HG02571 (cell line): ENCODE data around the gene GCNA.
"Not testable (repeated sequence)": the region's sequence is repeated elsewhere in the genome, so short reads cannot be mapped to it uniquely, and the experiment has no call there.

ENCODE experiments used
- ATAC-seq: cut with Tn5 transposase; IDR thresholded peaks from one replicate; pipeline ENCODE4 v1.9.1; 2021; ENCODE audit warnings: mild to moderate bottlenecking, moderate library complexity; ENCODE audit not compliant: unreplicated experiment

Gene GCNA

DNA sequence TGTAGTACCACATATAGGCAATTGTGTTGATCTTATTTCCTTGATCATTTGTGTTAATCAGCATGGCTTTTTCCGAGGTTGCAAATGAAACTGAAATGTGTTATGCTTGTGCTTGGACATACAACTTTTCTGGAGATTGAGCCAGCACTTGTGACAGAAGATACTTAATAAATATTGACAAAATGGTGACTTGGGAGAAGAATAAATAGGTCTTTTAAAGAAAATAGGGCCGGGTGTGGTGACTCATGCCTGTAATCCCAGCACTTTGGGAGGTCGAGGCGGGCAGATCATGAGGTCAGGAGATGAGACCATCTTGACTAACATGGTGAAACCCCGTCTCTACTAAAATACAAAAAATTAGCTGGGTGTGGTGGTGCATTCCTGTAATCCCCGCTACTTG lies 18.5 kb upstream of the GCNA start:
- ATAC-seq = not testable (repeated sequence)

DNA sequence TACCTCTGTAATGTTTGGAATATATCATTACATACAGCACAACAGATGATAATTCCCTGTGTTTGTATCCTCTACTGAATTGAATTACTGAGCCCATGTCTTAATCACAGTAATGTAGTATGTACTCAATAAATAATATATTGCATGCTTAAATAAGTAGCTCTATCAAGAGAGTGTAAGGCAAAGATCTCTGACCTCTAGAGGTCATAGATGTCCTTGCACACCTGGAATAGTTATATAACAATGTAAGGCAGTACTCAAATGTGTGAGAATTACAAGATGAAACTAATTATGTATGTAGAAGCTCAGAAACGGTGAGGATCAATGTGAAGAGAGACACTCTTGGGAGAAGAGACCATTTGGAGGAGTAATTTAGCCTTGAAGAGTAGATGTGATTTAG lies 14.3 kb upstream of the GCNA start:
- ATAC-seq = no peak

DNA sequence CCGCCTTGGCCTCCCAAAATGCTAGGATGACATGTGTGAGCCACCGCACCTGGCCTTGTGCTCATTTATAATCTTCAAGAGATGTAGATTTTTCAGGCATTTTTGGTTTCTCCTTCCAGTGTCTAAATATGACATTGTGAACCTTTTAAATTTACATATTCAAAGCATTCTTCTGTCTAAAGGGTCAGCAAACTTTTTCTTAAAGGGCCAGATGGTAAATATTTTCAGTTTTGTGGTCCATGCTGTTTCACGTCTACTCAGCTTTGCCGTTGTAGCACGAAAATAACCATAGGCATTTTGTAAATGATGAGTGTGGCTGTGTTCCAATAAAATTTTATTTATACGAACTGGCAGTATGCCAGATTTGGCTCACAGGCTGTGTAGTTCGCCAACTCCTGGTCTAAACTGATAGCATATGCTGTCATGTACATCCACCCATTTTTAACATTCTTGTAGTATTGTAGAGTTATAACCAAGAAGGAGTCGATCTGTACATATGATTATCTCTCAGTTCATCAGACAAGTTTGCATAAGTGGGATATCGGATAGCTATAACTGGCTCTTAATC lies 12.7 kb upstream of the GCNA start:
- no peak for ATAC-seq

DNA sequence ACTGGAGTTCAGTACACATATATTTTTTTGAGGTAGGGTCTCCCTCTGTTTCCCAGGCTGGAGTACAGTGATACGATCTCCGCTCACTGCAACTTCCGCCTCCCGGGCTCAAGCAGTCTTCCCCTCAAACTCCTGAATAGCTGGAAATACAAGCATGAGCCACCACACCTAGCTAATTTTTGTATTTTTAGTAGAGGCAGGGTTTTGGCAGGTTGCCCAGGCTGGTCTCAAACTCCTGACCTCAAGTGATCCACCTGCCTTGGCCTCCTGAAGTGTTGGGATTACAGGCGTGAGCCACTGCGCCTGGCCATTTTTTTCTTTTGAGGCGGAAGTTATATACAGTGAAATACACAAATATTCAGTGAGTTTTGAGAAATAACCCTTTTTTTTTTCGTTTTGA lies 6.8 kb upstream of the GCNA start:
- not testable (repeated sequence) for ATAC-seq

DNA sequence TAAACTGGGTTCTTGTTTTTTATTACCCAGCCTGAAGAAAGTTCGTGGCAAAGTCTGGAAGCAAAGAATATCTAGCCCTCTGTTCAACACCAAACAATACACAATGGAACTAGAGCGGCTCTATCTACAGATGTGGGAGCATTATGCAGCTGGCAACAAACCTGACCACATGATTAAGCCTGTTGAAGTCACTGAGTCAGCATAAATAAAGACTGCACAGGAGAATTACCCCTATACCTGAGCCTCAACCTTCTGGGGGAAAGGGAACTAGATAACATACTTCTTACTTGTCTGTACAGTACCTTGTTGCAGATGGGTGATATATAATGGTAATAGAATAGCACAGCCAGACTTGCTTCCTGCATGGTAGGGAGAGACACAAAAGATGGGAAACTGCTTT lies 4.6 kb upstream of the GCNA start:
- no peak for ATAC-seq

DNA sequence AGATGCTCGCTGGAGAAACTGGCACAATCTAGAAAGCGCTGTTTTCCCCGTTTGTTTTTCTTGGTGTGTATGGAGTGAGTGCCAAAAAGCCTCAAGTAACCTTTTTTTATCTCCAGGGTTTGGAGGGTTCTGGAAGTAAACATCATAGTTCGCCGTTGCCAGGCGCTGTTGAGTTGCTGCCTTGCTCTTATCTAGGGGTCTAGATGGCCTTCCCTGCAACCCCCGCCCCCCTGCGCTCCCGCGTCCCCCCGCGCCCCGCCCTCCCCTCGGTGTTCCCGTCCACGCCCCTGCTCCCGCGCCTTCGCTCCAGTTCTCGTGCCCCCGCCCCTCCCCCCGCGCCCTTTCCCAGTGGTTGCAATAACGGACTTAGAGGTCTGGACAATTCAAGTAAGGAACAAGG lies 555 bp upstream of the GCNA start:
- ATAC-seq = no peak

DNA sequence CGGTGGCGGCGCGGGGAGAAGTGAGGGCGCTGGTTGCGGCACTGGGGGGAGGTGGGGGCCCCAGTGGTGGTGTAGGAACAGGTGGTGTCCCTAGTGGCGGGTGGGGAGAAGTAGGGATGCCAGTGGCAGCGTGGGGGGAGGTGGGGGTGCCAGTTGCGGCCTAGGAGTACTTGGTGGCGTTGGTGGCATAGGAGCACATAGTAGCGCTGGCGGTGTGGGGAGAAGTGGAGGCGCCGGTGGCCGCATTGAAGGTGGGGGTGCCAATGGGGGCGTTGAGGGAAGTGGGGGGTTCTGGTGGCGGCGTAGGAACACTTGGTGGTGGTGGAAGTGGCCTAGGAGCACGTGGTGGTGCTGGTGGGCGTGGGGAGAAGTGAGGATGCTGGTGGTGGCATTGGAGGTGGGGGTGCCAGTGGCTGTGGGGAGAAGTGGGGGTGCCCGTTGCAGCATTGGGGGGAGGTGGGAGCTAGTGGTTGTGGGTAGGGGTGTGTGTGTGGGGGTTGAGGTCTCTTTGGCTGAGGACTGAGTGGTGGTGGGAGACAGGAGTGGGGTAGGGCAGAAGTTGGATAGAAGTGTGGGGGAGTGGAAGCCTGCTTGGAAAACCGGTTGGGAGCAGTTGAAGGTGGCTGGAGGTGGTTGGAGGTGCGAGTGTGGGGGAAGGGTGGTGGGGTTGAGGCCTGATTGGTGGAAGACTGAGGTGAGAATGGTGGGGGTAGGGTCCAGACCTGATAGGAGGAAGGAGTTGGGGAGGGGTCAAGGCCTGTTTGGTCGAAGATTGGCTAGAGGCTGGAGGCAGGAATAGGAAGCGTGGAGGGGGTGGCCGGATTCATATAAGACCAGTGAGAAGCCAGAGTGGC lies 1.1 kb downstream of the GCNA start:
- ATAC-seq = no peak

DNA sequence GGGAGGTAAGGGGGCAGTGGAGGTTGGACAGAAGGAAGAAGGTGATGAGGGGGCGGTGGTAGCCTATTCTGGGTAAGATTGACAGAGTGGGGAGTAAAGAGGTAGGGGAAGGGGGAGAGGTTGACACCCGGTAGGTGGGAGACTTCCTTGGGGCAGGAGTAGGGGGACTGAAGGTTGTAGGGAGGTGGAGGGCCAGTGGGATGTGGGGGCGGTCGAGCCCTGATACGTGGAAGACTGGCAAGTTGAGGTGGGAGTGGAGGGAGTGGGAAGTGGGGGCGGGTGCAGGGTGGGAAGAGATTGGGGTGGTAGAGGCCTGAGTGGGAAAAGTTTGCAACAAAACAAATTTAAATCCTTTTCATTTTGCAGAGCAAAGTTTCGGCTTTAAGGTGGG lies 1.7 kb downstream of the GCNA start:
- no peak for ATAC-seq

DNA sequence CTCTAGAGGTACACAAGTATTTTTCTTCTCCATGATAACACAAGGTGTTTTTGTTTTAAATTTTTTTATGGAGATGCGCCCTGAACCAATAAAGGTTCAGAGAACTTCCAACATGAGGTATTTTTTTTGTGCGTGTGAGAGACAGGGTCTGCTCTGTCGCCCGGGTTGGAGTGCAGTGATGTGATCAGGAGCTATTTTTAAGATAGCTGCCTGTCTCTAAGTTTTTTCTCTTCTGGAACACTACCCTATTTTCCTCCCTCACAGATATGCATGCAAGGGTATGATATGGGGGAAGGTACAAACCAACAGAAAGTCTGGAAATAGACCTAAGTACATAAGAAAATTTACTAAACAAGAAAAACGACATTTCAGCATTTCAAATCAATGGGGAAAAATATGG lies 3.0 kb downstream of the GCNA start:
- ATAC-seq = no peak

DNA sequence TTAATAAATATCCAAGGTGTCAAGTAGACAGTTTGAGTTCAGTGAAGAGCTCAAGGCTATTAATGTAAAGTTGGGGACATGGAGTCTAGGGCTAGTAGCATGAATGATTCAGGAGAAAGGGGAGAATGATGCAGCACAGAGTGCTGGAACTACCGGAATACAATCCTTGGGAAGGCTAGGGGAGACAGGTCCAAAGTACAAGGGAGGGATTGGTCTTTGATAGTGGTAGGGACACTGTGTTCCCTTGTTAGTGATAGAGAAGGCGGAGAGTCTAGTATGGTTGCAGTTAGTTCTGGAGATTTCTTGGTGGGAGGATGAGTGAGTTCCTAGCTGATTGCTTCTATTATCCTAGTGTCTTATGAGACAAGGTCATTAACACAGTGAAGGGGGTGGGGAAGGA lies 8.7 kb downstream of the GCNA start:
- ATAC-seq = no peak

DNA sequence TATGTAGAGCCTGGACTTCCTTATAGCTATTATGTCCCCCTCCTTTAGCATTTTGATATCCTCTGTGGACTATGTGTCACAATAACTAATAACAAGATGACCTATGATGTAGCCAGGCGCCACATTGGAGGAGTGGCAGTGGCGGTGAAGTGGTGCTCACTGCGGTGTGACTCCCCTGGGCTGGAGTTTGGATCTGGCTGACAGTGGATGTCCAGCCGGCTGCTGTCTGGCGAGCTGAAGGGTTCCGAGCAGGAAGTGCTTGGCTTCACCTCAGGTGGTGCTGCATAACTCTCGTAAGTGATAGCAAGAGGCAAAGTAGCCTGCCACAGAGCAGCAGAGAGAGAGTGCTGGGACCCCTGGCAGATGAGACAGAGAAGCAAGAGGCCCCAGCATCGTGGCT lies 15.0 kb downstream of the GCNA start:
- ATAC-seq = not testable (repeated sequence)

DNA sequence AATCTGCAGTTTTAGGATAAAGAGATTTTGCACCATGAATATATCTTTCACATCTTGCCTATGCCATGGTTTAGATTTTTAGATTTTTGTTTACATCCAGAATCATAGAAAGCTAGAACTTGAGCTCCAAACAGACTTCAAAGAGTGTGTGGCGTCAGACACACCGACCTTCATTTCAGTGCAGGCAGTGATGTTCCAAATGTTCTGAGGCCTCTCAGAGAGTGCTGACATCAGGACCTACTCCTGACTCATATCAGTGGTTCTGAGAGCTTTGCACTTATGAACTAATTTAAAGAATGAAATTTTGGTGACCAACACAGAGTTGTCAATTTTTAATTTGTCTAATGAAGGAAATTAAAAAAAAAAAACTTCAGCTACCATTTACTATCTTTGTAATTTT lies 21.7 kb downstream of the GCNA start:
- ATAC-seq = no peak

DNA sequence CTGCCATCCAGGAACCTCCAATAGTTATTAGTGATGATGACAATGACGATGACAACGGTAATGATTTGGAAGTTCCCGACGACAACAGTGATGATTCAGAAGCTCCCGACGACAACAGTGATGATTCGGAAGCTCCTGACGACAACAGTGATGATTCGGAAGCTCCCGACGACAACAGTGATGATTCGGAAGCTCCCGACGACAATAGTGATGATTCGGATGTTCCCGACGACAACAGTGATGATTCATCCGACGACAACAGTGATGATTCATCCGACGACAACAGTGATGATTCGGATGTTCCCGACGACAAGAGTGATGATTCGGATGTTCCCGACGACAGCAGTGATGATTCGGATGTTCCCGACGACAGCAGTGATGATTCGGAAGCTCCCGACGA lies 25.4 kb downstream of the GCNA start:
- no peak for ATAC-seq

DNA sequence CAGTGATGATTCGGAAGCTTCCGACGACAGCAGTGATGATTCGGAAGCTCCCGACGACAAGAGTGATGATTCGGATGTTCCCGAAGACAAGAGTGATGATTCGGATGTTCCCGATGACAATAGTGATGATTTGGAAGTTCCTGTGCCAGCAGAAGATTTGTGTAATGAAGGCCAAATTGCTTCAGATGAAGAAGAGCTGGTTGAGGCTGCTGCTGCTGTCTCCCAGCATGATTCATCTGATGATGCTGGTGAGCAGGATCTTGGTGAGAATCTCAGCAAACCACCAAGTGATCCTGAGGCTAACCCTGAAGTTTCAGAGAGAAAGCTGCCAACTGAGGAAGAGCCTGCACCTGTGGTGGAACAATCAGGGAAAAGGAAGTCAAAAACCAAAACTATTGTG lies 25.9 kb downstream of the GCNA start:
- no peak for ATAC-seq

DNA sequence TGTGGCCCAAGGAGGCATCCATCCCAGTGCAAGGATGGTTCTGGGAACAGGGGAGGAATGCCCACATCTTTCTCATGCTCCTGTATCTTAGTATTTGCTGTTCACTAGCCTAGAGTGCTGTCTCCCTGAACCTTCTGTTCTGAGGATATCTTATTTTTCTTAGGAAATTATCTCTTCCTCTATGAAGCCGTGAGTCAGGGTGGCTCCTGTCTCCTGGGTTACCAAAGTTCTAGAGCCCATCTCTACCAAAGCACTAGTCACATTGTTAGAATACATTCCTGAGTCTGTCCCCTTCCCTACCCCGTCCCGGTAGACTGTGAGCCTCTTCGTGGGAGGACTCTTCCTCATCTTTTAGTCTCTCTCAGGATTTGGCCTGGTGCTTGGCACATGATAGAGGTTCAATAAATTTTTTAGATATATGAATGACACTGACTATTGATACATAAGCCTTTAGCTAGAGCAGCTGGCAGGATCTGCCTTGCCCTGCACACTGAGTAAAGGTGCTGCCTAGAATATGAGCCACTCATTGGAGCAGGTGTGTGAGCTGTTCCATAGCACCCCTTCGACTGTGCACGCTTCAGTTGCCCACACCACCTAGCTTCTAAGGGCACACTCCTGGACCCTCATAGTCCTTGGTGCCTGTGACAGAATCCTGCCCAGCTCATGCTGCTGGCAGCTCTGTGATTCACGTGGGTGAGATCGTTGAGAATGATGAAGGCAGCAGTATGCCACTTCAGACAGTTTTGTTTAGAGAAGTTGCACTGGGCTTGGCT lies 26.7 kb downstream of the GCNA start:
- no peak for ATAC-seq

DNA sequence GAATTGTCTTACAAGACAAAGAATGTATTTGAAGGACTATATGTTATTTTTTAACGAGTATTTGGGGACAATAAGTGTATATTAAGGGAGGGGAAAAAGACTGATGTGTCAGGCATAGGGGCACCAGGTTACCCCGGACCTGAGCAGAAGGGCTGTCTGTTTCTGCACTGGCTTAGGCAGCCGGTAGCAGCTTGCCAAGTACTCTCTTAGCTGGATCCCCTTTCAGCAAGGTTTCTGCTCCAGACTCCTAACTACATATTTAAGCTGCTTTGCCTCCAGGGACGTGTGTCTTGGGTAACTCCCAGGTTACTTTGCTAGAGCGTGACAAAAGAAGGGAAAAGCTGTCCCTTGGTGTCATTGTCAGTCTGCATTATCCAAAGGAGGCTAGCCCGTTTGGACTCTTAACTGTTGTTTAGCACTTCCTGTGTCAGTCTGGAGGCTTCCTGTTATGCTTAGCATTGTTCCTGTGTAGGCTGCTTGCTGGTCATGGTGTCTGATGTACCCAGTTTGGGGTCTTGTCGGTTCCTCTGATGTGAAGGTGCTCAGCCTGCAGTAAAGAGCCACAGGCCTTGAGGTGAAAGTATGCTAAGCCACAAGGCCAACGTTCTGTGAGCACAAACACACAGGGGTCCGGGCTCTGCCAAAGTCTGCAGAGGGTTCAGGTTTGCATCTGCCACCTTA lies 28.4 kb downstream of the GCNA start:
- ATAC-seq = no peak

DNA sequence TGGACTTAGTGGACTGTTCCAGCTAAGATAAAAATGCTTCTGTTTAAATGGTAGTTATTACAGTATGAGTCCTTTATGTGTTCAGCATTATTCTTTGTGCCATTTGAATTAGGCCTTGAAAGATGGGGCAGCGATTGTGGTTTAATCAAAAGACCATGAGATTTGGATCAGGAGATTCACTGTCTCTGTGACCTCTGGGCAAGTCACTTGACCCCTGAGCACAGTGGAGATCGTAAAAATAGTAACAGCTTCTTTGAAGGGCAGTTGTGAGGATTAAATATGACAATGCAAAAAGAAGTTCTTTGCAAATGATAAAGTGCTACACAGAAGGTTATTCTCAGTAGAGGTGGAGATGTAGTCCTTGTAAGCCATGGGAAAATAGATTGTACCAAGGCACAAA lies 29.3 kb downstream of the GCNA start:
- ATAC-seq = no peak

DNA sequence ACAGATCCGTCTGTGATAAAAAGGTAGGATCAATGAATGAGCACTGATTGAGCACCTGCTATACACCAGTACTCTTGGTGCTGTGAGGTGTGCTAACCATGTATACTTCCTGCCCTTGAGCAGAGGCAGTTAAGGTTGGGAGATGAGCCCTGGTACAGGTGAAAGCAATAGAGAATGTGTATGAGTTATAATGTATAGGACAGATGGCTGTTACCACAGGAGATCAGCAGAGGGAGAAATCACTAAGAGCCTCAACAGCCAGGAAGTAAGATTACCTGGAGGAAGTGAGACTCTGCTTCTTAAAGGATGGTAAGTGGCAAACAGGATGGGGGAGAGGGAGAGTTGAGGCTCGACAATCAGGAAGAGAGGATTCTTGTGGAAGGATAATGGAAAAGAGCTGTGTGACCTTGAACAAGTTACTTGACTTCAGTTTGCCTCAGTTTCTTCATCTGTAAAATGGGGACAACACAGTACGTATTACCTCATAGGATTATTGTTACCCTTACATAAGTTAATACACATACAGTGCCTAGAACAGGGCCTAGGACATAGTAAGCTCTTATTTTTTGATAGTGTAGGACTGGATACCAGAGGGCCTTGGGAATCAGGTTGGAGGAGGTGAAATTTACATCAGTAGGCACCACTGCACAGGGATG lies 31.0 kb downstream of the GCNA start:
- no peak for ATAC-seq

DNA sequence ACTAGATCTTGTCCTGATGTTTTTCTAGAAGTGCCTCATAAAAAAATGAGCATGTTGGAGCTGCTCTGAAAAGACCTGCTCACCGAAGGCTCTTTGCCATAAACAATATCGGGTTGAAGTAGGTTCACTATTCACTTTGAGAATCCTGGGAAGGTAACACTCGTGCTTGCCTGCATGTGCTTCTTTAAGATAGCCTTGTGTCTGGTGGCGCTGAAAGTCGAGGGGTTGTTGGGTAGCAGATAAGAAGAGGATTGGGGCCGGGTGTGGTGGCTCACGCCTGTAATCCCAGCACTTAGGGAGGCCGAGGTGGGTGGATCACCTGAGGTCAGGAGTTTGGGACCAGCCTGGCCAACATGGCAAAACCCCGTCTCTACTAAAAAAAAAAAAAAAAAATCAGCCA lies 33.5 kb downstream of the GCNA start:
- ATAC-seq = not testable (repeated sequence)

DNA sequence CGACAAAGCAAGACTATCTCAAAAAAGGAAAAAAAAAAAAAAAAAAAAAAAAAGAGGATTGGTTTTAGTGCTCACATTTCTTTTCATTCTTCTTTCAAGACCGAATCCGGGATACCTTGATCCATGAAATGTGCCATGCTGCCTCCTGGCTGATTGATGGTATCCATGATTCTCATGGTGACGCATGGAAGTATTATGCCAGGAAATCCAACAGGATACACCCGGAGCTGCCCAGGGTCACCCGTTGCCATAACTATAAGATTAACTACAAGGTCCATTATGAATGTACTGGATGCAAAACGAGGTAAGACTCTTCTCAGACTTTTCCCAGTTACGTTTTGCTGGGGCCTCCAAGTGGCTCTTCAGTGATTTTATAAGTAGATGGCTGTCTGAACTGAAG lies 34.0 kb downstream of the GCNA start:
- ATAC-seq = no peak

DNA sequence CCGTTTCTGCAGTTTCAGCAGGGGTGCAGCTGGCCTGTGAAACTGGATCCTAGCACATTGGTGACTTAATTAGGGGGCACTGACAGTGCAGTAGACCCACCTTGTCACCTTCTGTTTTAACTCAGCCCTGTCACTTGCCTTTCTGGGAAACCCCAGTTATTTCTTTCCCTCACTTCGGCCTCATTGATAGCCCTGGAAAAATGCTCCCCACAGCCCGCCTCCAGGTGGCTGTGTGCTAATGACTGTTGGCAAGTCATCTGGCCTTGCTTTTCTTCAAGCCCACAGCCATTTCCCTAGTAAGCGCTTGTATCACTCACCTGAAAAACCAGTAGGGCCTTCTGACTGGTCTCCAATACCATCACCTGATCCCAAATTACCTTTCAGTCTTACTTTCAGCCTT lies 36.8 kb downstream of the GCNA start:
- no peak for ATAC-seq
